SK-MEL-5 (cell line): ENCODE data around the gene HAAO. TPM values are rescaled to one million over a fixed set of nuclear protein-coding genes. Genes with fewer than 3 reads are reported as not detected.

Experiments
- DNase-seq: peaks from one replicate; pipeline ENCODE4 v3.0.0-alpha.2; 2016; ENCODE audit warnings: low read depth, low spot score
- in situ Hi-C: cut with HindIII; loops from 2 replicates; pipeline ENCODE4 v1.10.0; 2016; ENCODE audit warnings: low sequenced_read_pairs, high pct_unique_total_duplicates, low pct_unique_long_range_greater_than_20kb
- total RNA-seq: library from RNA; depleted of rRNA; stranded (reverse); fragments of >200 nt; shearing (Covaris generic); gene quantifications from 2 replicates; pipeline ENCODE4 v1.2.3, GENCODE V29; 2014

HAAO gene
- total RNA-seq, 1 experiment from 2014 or later: not detected

- in situ Hi-C loops: no loop called here
- no peak for DNase-seq
Observed at GRCh38 chr2:42783511-42783910, 8.9 kb downstream of the HAAO start.

- in situ Hi-C loops: no loop called here
- no peak for DNase-seq
Observed at GRCh38 chr2:42781181-42781580, 11.2 kb downstream of the HAAO start.

GRCh38 chr2:42777883-42778805 lies 14.2 kb downstream of the HAAO start:
- no peak for DNase-seq
- in situ Hi-C loops: no loop called here

GRCh38 chr2:42775810-42776209 lies 16.6 kb downstream of the HAAO start:
- in situ Hi-C loops: no loop called here
- no peak for DNase-seq

- in situ Hi-C loops: no loop called here
- DNase-seq: no peak
Observed at GRCh38 chr2:42775186-42775585, 17.2 kb downstream of the HAAO start.

GRCh38 chr2:42771546-42772153 lies 20.7 kb downstream of the HAAO start:
- in situ Hi-C loops: no loop called here
- no peak for DNase-seq

- DNase-seq: peak; percentile 87
- in situ Hi-C loops: no loop called here
Observed at GRCh38 chr2:42770288-42771131, 21.9 kb downstream of the HAAO start.

- no peak for DNase-seq
- in situ Hi-C loops: no loop called here
Observed at GRCh38 chr2:42769583-42770287, 22.6 kb downstream of the HAAO start.

- DNase-seq: no peak
- in situ Hi-C loops: no loop called here
Observed at GRCh38 chr2:42768706-42769256, 23.6 kb downstream of the HAAO start.

- in situ Hi-C loops: no loop called here
- DNase-seq: no peak
Observed at GRCh38 chr2:42767899-42768705, 24.3 kb downstream of the HAAO start.

- no peak for DNase-seq
- in situ Hi-C loops: no loop called here
Observed at GRCh38 chr2:42767080-42767898, 25.1 kb downstream of the HAAO start.

- in situ Hi-C loops: no loop called here
- DNase-seq: no peak
Observed at GRCh38 chr2:42765686-42766085, 26.7 kb downstream of the HAAO start.

GRCh38 chr2:42764901-42765300 lies 27.5 kb downstream of the HAAO start:
- DNase-seq: no peak
- in situ Hi-C loops: no loop called here

- in situ Hi-C loops: no loop called here
Observed at GRCh38 chr2:42764096-42764495, 28.3 kb downstream of the HAAO start, which contains the start of gene OXER1. TSS of gene OXER1 (minus strand) at chr2:42764135. CDS start at chr2:42764062, 73 bp downstream.

GRCh38 chr2:42762823-42763804 lies 29.3 kb downstream of the HAAO start:
- no peak for DNase-seq
- in situ Hi-C loops: no loop called here

More at GRCh38 chr2:42764096-42764495, 28.3 kb downstream of the HAAO start, which contains the start of gene OXER1:
- DNase-seq: no peak
